ENCODE measurements around the gene SAMD1.

GRCh38 chr19:14115756-14116155, 25.2 kb upstream of the SAMD1 start:
- no peak for TF ChIP-seq CTCF (optimal IDR thresholded peaks at IDR 0.05 in 1 of 3, IDR thresholded peaks at IDR 0.05 in 1 of 3, conservative IDR thresholded peaks at IDR 0.05 in 1 of 3; ENCODE audit: extremely low read depth in 1 of 3, insufficient read depth in 2 of 3, low read length in 3 of 3)
- TF ChIP-seq EZH2 (IDR thresholded peaks at IDR 0.05; ENCODE audit: low read length), result no peak
